ENCODE data around the gene EPAS1. TPM values are rescaled to one million over a fixed set of nuclear protein-coding genes. Genes with fewer than 3 reads are reported as not detected.
A peak's percentile ranks its signal among the peaks of the same experiment; 100 is the strongest.

EPAS1 gene
- total RNA-seq, 1 experiment from 2014 or later, result 146 TPM

DNA sequence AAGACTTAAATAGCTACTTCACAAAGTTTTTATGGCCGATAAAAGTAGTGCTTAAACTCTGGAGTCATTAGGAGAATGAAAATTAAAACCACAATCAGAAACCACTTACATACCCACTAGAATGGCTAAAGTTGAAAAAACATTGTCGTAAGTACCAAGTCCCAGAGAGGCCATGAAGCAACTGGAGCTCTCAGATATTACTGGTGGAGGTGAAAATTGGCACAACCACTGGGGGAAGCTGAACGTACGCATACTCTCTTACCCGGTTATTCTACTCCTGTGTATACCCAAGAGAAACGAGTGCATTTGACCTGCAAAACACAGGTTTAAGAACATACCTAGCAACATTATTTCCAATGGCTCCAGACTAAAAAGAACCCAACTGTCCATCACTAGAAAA, 105.7 kb downstream of the EPAS1 start:
- H3K4me1 Mint-ChIP-seq (ENCODE audit: insufficient read depth, unreplicated experiment), result peaks cover 7% of the 10 kb centered on the region
- H3K4me3 Mint-ChIP-seq (ENCODE audit: unreplicated experiment), result no peak overlapping the region
- intact Hi-C loops (cut with micrococcal nuclease), result no loop called here
- ChIA-PET CTCF (no interaction called here), POLR2A (interaction anchor here (0.6 kb wide), 1 partner anchor 13 kb away, joined by 4 read pairs; no protein-coding TSS in a partner anchor)
- no TSS peak for BruUV-seq (replicated peaks)
- H3K27me3 Mint-ChIP-seq (ENCODE audit: insufficient read depth, unreplicated experiment), result no peaks in the 10 kb centered on the region
- no peak for DNase-seq (ENCODE audit: unreplicated experiment)
- H3K36me3 Mint-ChIP-seq (ENCODE audit: insufficient read depth, unreplicated experiment), result no peaks in the 10 kb centered on the region
- no peak overlapping the region for H3K27ac Mint-ChIP-seq (ENCODE audit: low read depth, unreplicated experiment)
- no peaks in the 10 kb centered on the region for H3K9me3 Mint-ChIP-seq (ENCODE audit: unreplicated experiment)
- TF ChIP-seq, protein P1, sequence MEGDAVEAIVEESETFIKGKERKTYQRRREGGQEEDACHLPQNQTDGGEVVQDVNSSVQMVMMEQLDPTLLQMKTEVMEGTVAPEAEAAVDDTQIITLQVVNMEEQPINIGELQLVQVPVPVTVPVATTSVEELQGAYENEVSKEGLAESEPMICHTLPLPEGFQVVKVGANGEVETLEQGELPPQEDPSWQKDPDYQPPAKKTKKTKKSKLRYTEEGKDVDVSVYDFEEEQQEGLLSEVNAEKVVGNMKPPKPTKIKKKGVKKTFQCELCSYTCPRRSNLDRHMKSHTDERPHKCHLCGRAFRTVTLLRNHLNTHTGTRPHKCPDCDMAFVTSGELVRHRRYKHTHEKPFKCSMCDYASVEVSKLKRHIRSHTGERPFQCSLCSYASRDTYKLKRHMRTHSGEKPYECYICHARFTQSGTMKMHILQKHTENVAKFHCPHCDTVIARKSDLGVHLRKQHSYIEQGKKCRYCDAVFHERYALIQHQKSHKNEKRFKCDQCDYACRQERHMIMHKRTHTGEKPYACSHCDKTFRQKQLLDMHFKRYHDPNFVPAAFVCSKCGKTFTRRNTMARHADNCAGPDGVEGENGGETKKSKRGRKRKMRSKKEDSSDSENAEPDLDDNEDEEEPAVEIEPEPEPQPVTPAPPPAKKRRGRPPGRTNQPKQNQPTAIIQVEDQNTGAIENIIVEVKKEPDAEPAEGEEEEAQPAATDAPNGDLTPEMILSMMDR (IDR thresholded peaks at IDR 0.05; ENCODE audit: unreplicated experiment), result no peak

DNA sequence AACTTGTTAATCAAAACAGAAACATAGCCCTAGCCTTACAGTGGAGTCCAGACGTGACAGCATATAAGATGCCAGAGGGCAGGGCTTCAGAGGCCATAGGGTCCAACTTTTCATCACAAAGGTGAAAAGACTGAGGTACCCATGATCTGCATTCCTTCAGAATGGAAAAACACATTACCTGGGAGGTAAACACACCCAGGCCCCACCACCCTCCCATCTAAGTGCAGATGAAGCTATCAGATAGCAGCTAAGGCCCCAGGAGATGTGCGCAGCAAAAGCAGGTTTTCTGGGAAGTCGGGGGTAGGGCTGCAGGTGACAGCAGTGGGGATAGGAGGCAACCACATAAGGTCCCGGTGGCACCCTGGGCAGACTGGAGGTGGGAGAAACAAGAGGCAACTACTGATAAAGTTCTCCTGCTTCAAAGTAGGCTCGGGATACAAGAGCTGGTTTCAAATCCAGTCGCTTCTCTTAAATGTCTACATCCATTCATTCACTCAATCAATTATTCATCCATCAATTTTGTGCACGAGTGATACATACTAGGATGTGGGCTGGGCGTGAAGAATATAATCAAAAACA, 107.1 kb downstream of the EPAS1 start:
- POLR2A ChIA-PET, result interaction anchor here (1.2 kb wide), 1 partner anchor 11 kb away, joined by 3 read pairs; no protein-coding TSS in a partner anchor
- H3K4me3 Mint-ChIP-seq (ENCODE audit: unreplicated experiment), result no peak overlapping the region
- TF ChIP-seq, protein P1 (IDR thresholded peaks at IDR 0.05; ENCODE audit: unreplicated experiment), result no peak
- no peak for DNase-seq (ENCODE audit: unreplicated experiment)
- CTCF ChIA-PET, result interaction anchor here (0.6 to 1.0 kb wide), 2 partner anchors 9 to 326 kb away, joined by 3 to 5 read pairs; no protein-coding TSS in a partner anchor
- no TSS peak for BruUV-seq (replicated peaks)
- intact Hi-C loops (cut with micrococcal nuclease), result no loop called here
- peaks cover 20% of the 10 kb centered on the region for H3K4me1 Mint-ChIP-seq (ENCODE audit: insufficient read depth, unreplicated experiment)
- no peaks in the 10 kb centered on the region for H3K36me3 Mint-ChIP-seq (ENCODE audit: insufficient read depth, unreplicated experiment)
- no peaks in the 10 kb centered on the region for H3K27me3 Mint-ChIP-seq (ENCODE audit: insufficient read depth, unreplicated experiment)
- H3K9me3 Mint-ChIP-seq (ENCODE audit: unreplicated experiment), result no peaks in the 10 kb centered on the region
- no peak overlapping the region for H3K27ac Mint-ChIP-seq (ENCODE audit: low read depth, unreplicated experiment)

DNA sequence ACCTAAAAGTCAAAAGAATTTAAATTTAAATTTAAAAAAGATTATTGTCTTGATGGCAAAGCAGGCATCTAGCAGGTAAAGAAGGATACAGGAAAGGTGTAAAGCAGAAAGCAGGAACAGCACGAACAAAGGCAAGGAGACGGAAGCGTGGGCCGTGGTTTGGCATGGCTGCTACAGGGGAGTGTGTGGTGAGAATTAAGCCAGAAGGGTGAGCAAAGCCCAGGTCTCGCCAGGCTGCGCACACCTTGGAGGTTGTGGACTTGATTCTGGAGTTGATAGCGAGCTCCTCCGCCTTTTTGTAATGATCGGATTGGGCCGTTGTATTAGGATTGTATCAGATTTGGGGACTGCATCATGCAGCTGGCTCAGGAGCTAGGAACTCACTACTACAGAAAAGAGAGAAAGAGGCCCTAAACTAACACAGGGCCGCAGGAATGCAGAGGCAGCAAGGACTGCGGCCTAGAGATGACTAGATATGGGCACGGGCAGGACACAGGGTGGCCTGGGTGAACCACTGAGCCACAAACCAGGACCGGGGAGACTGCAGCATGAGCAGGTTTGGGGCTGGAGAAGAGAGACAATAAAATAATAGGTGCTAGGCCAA, 110.7 kb downstream of the EPAS1 start:
- no peaks in the 10 kb centered on the region for H3K9me3 Mint-ChIP-seq (ENCODE audit: unreplicated experiment)
- H3K27me3 Mint-ChIP-seq (ENCODE audit: insufficient read depth, unreplicated experiment), result no peaks in the 10 kb centered on the region
- H3K36me3 Mint-ChIP-seq (ENCODE audit: insufficient read depth, unreplicated experiment), result no peaks in the 10 kb centered on the region
- TF ChIP-seq, protein P1 (IDR thresholded peaks at IDR 0.05; ENCODE audit: unreplicated experiment), result no peak
- H3K27ac Mint-ChIP-seq (ENCODE audit: low read depth, unreplicated experiment), result peak overlapping the region; percentile 82
- BruUV-seq (replicated peaks), result no TSS peak
- DNase-seq (ENCODE audit: unreplicated experiment), result peak; percentile 38
- ChIA-PET CTCF (interaction anchor here (0.6 to 3.8 kb wide), 5 partner anchors 15 to 110 kb away, joined by 3 to 15 read pairs (median 3); no protein-coding TSS in a partner anchor), POLR2A (interaction anchor here (1.0 to 4.0 kb wide), 14 partner anchors 12 to 415 kb away, joined by 3 to 38 read pairs (median 6); partner anchors contain the start of gene EPAS1)
- H3K4me3 Mint-ChIP-seq (ENCODE audit: unreplicated experiment), result no peak overlapping the region
- intact Hi-C loops (cut with micrococcal nuclease), result no loop called here
- peaks cover 35% of the 10 kb centered on the region for H3K4me1 Mint-ChIP-seq (ENCODE audit: insufficient read depth, unreplicated experiment)

DNA sequence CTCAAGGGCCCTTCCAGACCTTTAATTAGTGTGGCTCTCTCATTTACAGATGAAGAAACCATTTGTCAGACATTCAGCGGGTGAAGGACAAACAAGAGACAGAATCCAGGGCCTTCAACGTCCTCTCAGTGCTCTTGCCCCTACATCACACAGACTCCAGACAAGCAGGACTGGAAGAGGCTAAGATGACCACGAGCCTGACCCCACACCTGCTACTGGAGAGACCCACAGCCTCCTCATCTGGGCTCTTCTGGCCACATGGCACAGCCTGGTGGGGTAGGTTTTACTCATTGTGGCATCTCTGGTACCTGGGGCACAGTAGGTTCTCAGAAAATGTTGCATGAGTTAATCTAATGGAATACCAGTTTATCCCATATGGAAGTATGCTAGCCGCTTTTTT, 112.5 kb downstream of the EPAS1 start:
- peaks cover 3% of the 10 kb centered on the region for H3K9me3 Mint-ChIP-seq (ENCODE audit: unreplicated experiment)
- BruUV-seq (replicated peaks), result no TSS peak
- H3K36me3 Mint-ChIP-seq (ENCODE audit: insufficient read depth, unreplicated experiment), result no peaks in the 10 kb centered on the region
- H3K4me3 Mint-ChIP-seq (ENCODE audit: unreplicated experiment), result peak overlapping the region; percentile 46
- TF ChIP-seq, protein P1 (IDR thresholded peaks at IDR 0.05; ENCODE audit: unreplicated experiment), result no peak
- H3K27me3 Mint-ChIP-seq (ENCODE audit: insufficient read depth, unreplicated experiment), result no peaks in the 10 kb centered on the region
- intact Hi-C loops (cut with micrococcal nuclease), result loop anchor here (1.0 kb wide), 1 partner anchor 23 kb away; no protein-coding TSS in a partner anchor
- ChIA-PET CTCF (interaction anchor here (0.6 to 3.8 kb wide), 5 partner anchors 23 to 75 kb away, joined by 3 to 15 read pairs (median 4); no protein-coding TSS in a partner anchor), POLR2A (interaction anchor here (0.6 to 4.0 kb wide), 26 partner anchors 9 to 583 kb away, joined by 3 to 38 read pairs (median 4); partner anchors contain the start of gene EPAS1)
- no peak for DNase-seq (ENCODE audit: unreplicated experiment)
- peak overlapping the region; percentile 82 for H3K27ac Mint-ChIP-seq (ENCODE audit: low read depth, unreplicated experiment)
- peaks cover 35% of the 10 kb centered on the region for H3K4me1 Mint-ChIP-seq (ENCODE audit: insufficient read depth, unreplicated experiment)
